SK-N-SH (cell line): ENCODE measurements around the gene SGPL1. TPM values are rescaled to one million over a fixed set of nuclear protein-coding genes. Genes with fewer than 3 reads are reported as not detected.

Source experiments
- CTCF ChIA-PET: fragments of 300-600, 350-600 bp; formaldehyde crosslinking; extraction: SDS; loops from one replicate; lab custom pipeline; 2021; lab: Yijun Ruan, JAX
- POLR2A ChIA-PET: fragments of 350-600 bp; sonication (Branson Sonifier 250); formaldehyde crosslinking; extraction: SDS; loops from one replicate; lab custom pipeline; 2020; ENCODE audit warnings: antibody characterized with exemption, inconsistent platforms; lab: Yijun Ruan, JAX
- DNase-seq: peaks from one replicate; pipeline ENCODE4 v3.0.0; 2012
- H2AFZ ChIP-seq: fragments of 200-600 bp; sonication (generic); 2 replicates; pipeline ENCODE4 v1.8.1; 2016; ENCODE audit warnings: antibody characterized with exemption, mild to moderate bottlenecking, low read depth
- H3F3A ChIP-seq: fragments of 200-600 bp; sonication (generic); replicated peaks from 2 replicates; pipeline ENCODE3; 2016; ENCODE audit warnings: antibody characterized with exemption, mild to moderate bottlenecking; ENCODE audit not compliant: insufficient read depth
- H3K27ac ChIP-seq, 2 experiments: fragments of 200-500 bp in 1 of 2; fragments of 200-600 bp in 1 of 2; sonication (Bioruptor generic) in 1 of 2; sonication (generic), shearing (Covaris generic) in 1 of 2; 2 replicates each; pipeline versions ENCODE4 v1.5.1 to v1.6.1; 2014 to 2016; ENCODE audit warnings: low read depth in 2 of 2, inconsistent platforms in 1 of 2, low read length in 1 of 2, mild to moderate bottlenecking in 1 of 2, mixed read lengths in 1 of 2
- H3K27me3 ChIP-seq: fragments of 200-600 bp; sonication (generic), shearing (Covaris generic); 2 replicates; pipeline ENCODE4 v1.6.1; 2016; ENCODE audit warnings: mixed run types; ENCODE audit not compliant: insufficient read depth
- H3K36me3 ChIP-seq, 2 experiments: fragments of 200-500 bp in 1 of 2; fragments of 200-600 bp in 1 of 2; sonication (Bioruptor generic) in 1 of 2; sonication (generic) in 1 of 2; replicated peaks in 1 of 2; 2 replicates each; pipeline versions ENCODE3 to v1.5.1; 2014 to 2016; ENCODE audit warnings: low read length in 1 of 2, mild to moderate bottlenecking in 1 of 2; ENCODE audit not compliant: insufficient read depth in 2 of 2, control insufficient read depth in 1 of 2
- H3K4me1 ChIP-seq, 2 experiments: fragments of 200-500 bp in 1 of 2; fragments of 200-600 bp in 1 of 2; sonication (Bioruptor generic) in 1 of 2; sonication (generic), shearing (Covaris generic) in 1 of 2; 2 replicates each; pipeline versions ENCODE4 v1.5.1 to v1.6.1; 2014 to 2016; ENCODE audit warnings: low read depth in 1 of 2, low read length in 1 of 2, mixed run types in 1 of 2; ENCODE audit not compliant: insufficient read depth in 2 of 2, control insufficient read depth in 1 of 2
- H3K4me2 ChIP-seq: fragments of 200-600 bp; sonication (generic), shearing (Covaris generic); 2 replicates; pipeline ENCODE4 v1.6.1; 2017; ENCODE audit warnings: mixed run types
- H3K4me3 ChIP-seq, 2 experiments: fragments of 200-500 bp in 1 of 2; fragments of 200-600 bp in 1 of 2; sonication (Bioruptor generic) in 1 of 2; sonication (generic), shearing (Covaris generic) in 1 of 2; 2 replicates each; pipeline versions ENCODE4 v1.5.1 to v1.8.1; 2014 to 2016; ENCODE audit warnings: low read depth in 2 of 2, inconsistent platforms in 1 of 2, low read length in 1 of 2, mild to moderate bottlenecking in 1 of 2, mixed read lengths in 1 of 2, moderate library complexity in 1 of 2
- H3K79me2 ChIP-seq: fragments of 200-600 bp; sonication (generic); 2 replicates; pipeline ENCODE4 v1.8.1; 2017; ENCODE audit warnings: mild to moderate bottlenecking; ENCODE audit not compliant: insufficient read depth
- H3K9ac ChIP-seq: fragments of 200-600 bp; sonication (generic); 2 replicates; pipeline ENCODE4 v1.6.1; 2017; ENCODE audit warnings: mixed run types
- H3K9me2 ChIP-seq: fragments of 200-600 bp; sonication (generic); 2 replicates; pipeline ENCODE4 v1.6.1; 2017; ENCODE audit warnings: mixed run types
- H3K9me3 ChIP-seq: fragments of 200-600 bp; sonication (generic); 2 replicates; pipeline ENCODE4 v1.6.1; 2017; ENCODE audit warnings: mixed run types, mild to moderate bottlenecking, moderate library complexity
- H4K20me1 ChIP-seq: fragments of 200-600 bp; sonication (generic); 2 replicates; pipeline ENCODE4 v1.6.1; 2017; ENCODE audit warnings: mild to moderate bottlenecking, mixed run types; ENCODE audit not compliant: insufficient read depth
- CHD2 ChIP-seq: fragments of 150-350 bp; IDR thresholded peaks from 2 replicates; pipeline ENCODE4 v1.6.1; 2018; ENCODE audit warnings: low read length; ENCODE audit not compliant: partially characterized antibody
- CTCF ChIP-seq: fragments of 200-600 bp; sonication (generic); IDR thresholded peaks from 2 replicates; pipeline ENCODE4 v1.6.1; 2017; ENCODE audit warnings: antibody characterized with exemption, mild to moderate bottlenecking, moderate library complexity
- EP300 ChIP-seq, 2 experiments: IDR thresholded peaks; 2 replicates each; pipeline versions ENCODE4 v1.4.0 to v1.6.1; 2012; ENCODE audit warnings: borderline replicate concordance in 1 of 2, low read depth in 1 of 2, low read length in 1 of 2
- FOSL2 ChIP-seq: IDR thresholded peaks from 2 replicates; pipeline ENCODE4 v1.4.0; 2012; ENCODE audit warnings: low read depth, mild to moderate bottlenecking, moderate library complexity, borderline replicate concordance
- GABPA ChIP-seq: IDR thresholded peaks from 2 replicates; pipeline ENCODE4 v1.4.0; 2012; ENCODE audit warnings: low read depth, mild to moderate bottlenecking
- IRF3 ChIP-seq: fragments of 150-350 bp; IDR thresholded peaks from 2 replicates; pipeline ENCODE4 v1.6.1; 2016; ENCODE audit warnings: mild to moderate bottlenecking, low read depth, low read length
- JUND ChIP-seq: IDR thresholded peaks from 2 replicates; pipeline ENCODE4 v1.4.0; 2012
- MEF2A ChIP-seq: IDR thresholded peaks from 2 replicates; pipeline ENCODE4 v1.4.0; 2012; ENCODE audit warnings: low read depth, borderline replicate concordance
- MXI1 ChIP-seq: IDR thresholded peaks from 2 replicates; pipeline ENCODE4 v1.6.1; 2012; ENCODE audit warnings: mild to moderate bottlenecking, low read depth, low read length, improper control_type of control experiment
- NFIC ChIP-seq: IDR thresholded peaks from 2 replicates; pipeline ENCODE4 v1.4.0; 2012; ENCODE audit warnings: borderline replicate concordance
- POLR2AphosphoS5 ChIP-seq: IDR thresholded peaks from 2 replicates; pipeline ENCODE4 v1.6.1; 2012; ENCODE audit warnings: low read depth, low read length
- RCOR1 ChIP-seq: fragments of 150-350 bp; IDR thresholded peaks from 2 replicates; pipeline ENCODE4 v1.6.1; 2017; ENCODE audit warnings: antibody characterized with exemption, low read length
- RFX5 ChIP-seq: IDR thresholded peaks from 2 replicates; pipeline ENCODE4 v1.6.1; 2012; ENCODE audit warnings: mild to moderate bottlenecking, improper control_type of control experiment, low read length
- SIN3A ChIP-seq: IDR thresholded peaks from 2 replicates; pipeline ENCODE4 v1.6.1; 2012; ENCODE audit warnings: low read depth, mild to moderate bottlenecking, low read length, moderate library complexity, borderline replicate concordance
- TAF1 ChIP-seq: IDR thresholded peaks from 2 replicates; pipeline ENCODE4 v1.6.1; 2012; ENCODE audit warnings: low read depth, mild to moderate bottlenecking, low read length, moderate library complexity, borderline replicate concordance
- TCF12 ChIP-seq: IDR thresholded peaks from 2 replicates; pipeline ENCODE4 v1.4.0; 2012
- USF2 ChIP-seq: fragments of 150-350 bp; IDR thresholded peaks from 2 replicates; pipeline ENCODE4 v1.6.1; 2017; ENCODE audit warnings: antibody characterized with exemption, low read length, low read depth, borderline replicate concordance
- YY1 ChIP-seq: IDR thresholded peaks from 2 replicates; pipeline ENCODE4 v1.4.0; 2012; ENCODE audit warnings: low read depth, mild to moderate bottlenecking
- WGBS: methylation state at CpG from one replicate; pipeline ENCODE4 v1.1.6; 2017; ENCODE audit warnings: low lambda C conversion rate; 5-methylcytosine and 5-hydroxymethylcytosine counted together
- polyA plus RNA-seq, 3 experiments: library from polyadenylated mRNA; depleted of rRNA; stranded (reverse); fragments of >200 nt; gene quantifications; 2 replicates each; pipeline ENCODE4 v1.2.3, GENCODE V29; 2012
- TF ChIP-seq, protein P1 (sequence below): IDR thresholded peaks from 2 replicates; pipeline ENCODE4 v1.4.0; 2012; ENCODE audit warnings: low read depth
- TF ChIP-seq, protein P2 (sequence below): IDR thresholded peaks from 2 replicates; pipeline ENCODE4 v1.6.1; 2012; ENCODE audit warnings: mild to moderate bottlenecking, low read depth, low read length, moderate library complexity

Gene SGPL1
- polyA plus RNA-seq, 1 of the 3 experiments (the other 2 are of a cell fraction): 11.8 TPM

- no peaks in the 10 kb centered on the region for H3K9me2 ChIP-seq
- H4K20me1 ChIP-seq: no peaks in the 10 kb centered on the region
- POLR2A ChIA-PET: no interaction called here
- no peak overlapping the region for H3K4me3 ChIP-seq
- DNase-seq: no peak
- peaks cover 14% of the 10 kb centered on the region; the same call in 1 of the 2 replicates for H3K27me3 ChIP-seq
- H3K9me3 ChIP-seq: no peaks in the 10 kb centered on the region
- no peak overlapping the region for H3K4me2 ChIP-seq
- no peak overlapping the region for H2AFZ ChIP-seq
- CTCF ChIA-PET: interaction anchor here (0.6 kb wide), 1 partner anchor 13 kb away, joined by 3 read pairs; no protein-coding TSS in a partner anchor
- no peak overlapping the region for H3K27ac ChIP-seq
- H3K79me2 ChIP-seq: no peaks in the 10 kb centered on the region
- H3K9ac ChIP-seq: no peak overlapping the region
- no peaks in the 10 kb centered on the region for H3K36me3 ChIP-seq
- 9% methylated on average over 2 of the region's 2 CpGs for WGBS
- TF ChIP-seq GABPA: no peak
- TF ChIP-seq JUND: no peak
- TF ChIP-seq SIN3A: no peak
- no peak for TF ChIP-seq EP300 (IDR thresholded peaks at IDR 0.05; ENCODE audit: borderline replicate concordance in 1 of 2, low read depth in 1 of 2, low read length in 1 of 2)
- TF ChIP-seq CHD2: no peak
- no peak for TF ChIP-seq POLR2AphosphoS5
- TF ChIP-seq FOSL2: no peak
- no peak for TF ChIP-seq MXI1
- no peak for TF ChIP-seq YY1
- TF ChIP-seq CTCF: no peak
- TF ChIP-seq TAF1: no peak
- TF ChIP-seq IRF3: no peak
- TF ChIP-seq, protein P1, sequence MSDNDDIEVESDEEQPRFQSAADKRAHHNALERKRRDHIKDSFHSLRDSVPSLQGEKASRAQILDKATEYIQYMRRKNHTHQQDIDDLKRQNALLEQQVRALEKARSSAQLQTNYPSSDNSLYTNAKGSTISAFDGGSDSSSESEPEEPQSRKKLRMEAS: no peak
- no peak for TF ChIP-seq NFIC
- no peak for TF ChIP-seq RFX5
- TF ChIP-seq, protein P2, sequence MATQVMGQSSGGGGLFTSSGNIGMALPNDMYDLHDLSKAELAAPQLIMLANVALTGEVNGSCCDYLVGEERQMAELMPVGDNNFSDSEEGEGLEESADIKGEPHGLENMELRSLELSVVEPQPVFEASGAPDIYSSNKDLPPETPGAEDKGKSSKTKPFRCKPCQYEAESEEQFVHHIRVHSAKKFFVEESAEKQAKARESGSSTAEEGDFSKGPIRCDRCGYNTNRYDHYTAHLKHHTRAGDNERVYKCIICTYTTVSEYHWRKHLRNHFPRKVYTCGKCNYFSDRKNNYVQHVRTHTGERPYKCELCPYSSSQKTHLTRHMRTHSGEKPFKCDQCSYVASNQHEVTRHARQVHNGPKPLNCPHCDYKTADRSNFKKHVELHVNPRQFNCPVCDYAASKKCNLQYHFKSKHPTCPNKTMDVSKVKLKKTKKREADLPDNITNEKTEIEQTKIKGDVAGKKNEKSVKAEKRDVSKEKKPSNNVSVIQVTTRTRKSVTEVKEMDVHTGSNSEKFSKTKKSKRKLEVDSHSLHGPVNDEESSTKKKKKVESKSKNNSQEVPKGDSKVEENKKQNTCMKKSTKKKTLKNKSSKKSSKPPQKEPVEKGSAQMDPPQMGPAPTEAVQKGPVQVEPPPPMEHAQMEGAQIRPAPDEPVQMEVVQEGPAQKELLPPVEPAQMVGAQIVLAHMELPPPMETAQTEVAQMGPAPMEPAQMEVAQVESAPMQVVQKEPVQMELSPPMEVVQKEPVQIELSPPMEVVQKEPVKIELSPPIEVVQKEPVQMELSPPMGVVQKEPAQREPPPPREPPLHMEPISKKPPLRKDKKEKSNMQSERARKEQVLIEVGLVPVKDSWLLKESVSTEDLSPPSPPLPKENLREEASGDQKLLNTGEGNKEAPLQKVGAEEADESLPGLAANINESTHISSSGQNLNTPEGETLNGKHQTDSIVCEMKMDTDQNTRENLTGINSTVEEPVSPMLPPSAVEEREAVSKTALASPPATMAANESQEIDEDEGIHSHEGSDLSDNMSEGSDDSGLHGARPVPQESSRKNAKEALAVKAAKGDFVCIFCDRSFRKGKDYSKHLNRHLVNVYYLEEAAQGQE: no peak
- TF ChIP-seq MEF2A: no peak
- no peak for TF ChIP-seq RCOR1
- no peak for TF ChIP-seq TCF12
- TF ChIP-seq USF2: no peak
- no peaks in the 10 kb centered on the region; a peak in 1 of 4 replicates for H3K4me1 ChIP-seq
- H3F3A ChIP-seq: no peaks in the 10 kb centered on the region
Observed at GRCh38 chr10:70804421-70804808, 11.3 kb upstream of the SGPL1 start.
